Activated gamma-delta T cell treated with anti-CD3 and anti-CD28 coated beads, Interleukin-2, amount 50 U/mL, for 16 hours (primary cell): Measurements from ENCODE around the gene FAM107B.
A peak's percentile ranks its signal among the peaks of the same experiment; 100 is the strongest.
"Not testable (repeated sequence)": the region's sequence is repeated elsewhere in the genome, so short reads cannot be mapped to it uniquely, and the experiment has no call there.

Experiments used
- DNase-seq: peaks from one replicate; pipeline ENCODE4 v3.0.0-alpha.2; 2020; ENCODE audit warnings: low read depth

The FAM107B gene

GRCh38 chr10:14664345-14664744, 110.4 kb downstream of the FAM107B start:
- no peak for DNase-seq

GRCh38 chr10:14661818-14662217, 112.9 kb downstream of the FAM107B start:
- DNase-seq = no peak

GRCh38 chr10:14660831-14661230, 113.9 kb downstream of the FAM107B start:
- no peak for DNase-seq

GRCh38 chr10:14659626-14660196, 115.0 kb downstream of the FAM107B start:
- DNase-seq = peak; percentile 24

- DNase-seq = not testable (repeated sequence)
These were observed 115.6 kb downstream of the FAM107B start for GRCh38 chr10:14659137-14659536.

- no peak for DNase-seq
These were observed 116.2 kb downstream of the FAM107B start for GRCh38 chr10:14658331-14659127.

- no peak for DNase-seq
These were observed 118.5 kb downstream of the FAM107B start for GRCh38 chr10:14656052-14656730.

GRCh38 chr10:14654821-14655382, 119.8 kb downstream of the FAM107B start:
- no peak for DNase-seq

GRCh38 chr10:14653271-14654161, 121.2 kb downstream of the FAM107B start:
- DNase-seq = no peak

GRCh38 chr10:14652816-14653215, 121.9 kb downstream of the FAM107B start:
- DNase-seq = no peak

GRCh38 chr10:14652067-14652466, 122.6 kb downstream of the FAM107B start:
- DNase-seq = no peak

- DNase-seq = no peak
These were observed 125.0 kb downstream of the FAM107B start for GRCh38 chr10:14649739-14650138.

GRCh38 chr10:14648946-14649345, 125.8 kb downstream of the FAM107B start:
- no peak for DNase-seq

GRCh38 chr10:14648005-14648765, 126.5 kb downstream of the FAM107B start:
- DNase-seq = peak; percentile 32

GRCh38 chr10:14645239-14645960, 129.3 kb downstream of the FAM107B start:
- no peak for DNase-seq

- no peak for DNase-seq
These were observed 135.1 kb downstream of the FAM107B start for GRCh38 chr10:14639637-14640036.

- no peak for DNase-seq
These were observed 139.5 kb downstream of the FAM107B start for GRCh38 chr10:14635043-14635710.

- not testable (repeated sequence) for DNase-seq
These were observed 140.1 kb downstream of the FAM107B start for GRCh38 chr10:14634572-14634971.

GRCh38 chr10:14625765-14626525, 148.8 kb downstream of the FAM107B start:
- no peak for DNase-seq
